ENCODE measurements around the gene NRXN3. TPM values are rescaled to one million over a fixed set of nuclear protein-coding genes. Genes with fewer than 3 reads are reported as not detected.

Gene NRXN3
- total RNA-seq, 1 experiment from 2014 or later, result not detected

DNA sequence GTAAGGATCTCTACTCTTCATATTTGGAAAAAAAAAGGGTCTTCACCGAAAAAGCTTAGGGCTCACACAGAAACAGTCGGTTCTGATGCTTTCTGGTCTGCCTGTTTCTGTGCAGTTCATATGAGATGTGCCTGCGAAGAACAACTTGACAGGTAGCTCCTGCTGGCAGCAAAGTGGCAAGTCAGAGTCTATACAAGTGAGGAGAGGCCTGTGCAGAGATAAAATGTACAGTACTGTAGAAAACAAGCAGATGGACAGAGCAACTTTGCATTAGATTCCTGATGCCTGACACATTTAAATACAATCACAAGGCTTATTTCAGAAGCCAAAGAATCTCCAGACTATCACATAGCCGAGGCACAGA is 1105.1 kb downstream of the NRXN3 start:
- Histone ChIP-seq H3K79me2 (ENCODE audit: low read depth) (no peaks in the 10 kb centered on the region), H3K4me1 (replicated peaks; ENCODE audit: insufficient read depth) (no peaks in the 10 kb centered on the region), H3K9me2 (ENCODE audit: insufficient read depth) (no peaks in the 10 kb centered on the region), H3F3A (ENCODE audit: insufficient read depth, low read depth) (no peaks in the 10 kb centered on the region), H3K36me3 (ENCODE audit: low read depth) (no peaks in the 10 kb centered on the region), H2AFZ (no peak overlapping the region), H3K27me3 (ENCODE audit: insufficient read depth, low read depth) (peaks cover 3% of the 10 kb centered on the region; the same call in 1 of the 2 replicates), H3K4me2 (no peak overlapping the region), H3K27ac (no peak overlapping the region), H3K9me3 (ENCODE audit: insufficient read depth, low read depth) (no peaks in the 10 kb centered on the region), H3K4me3 (no peak overlapping the region), H4K20me1 (ENCODE audit: insufficient read depth) (no peaks in the 10 kb centered on the region)
- no TSS peak for BruUV-seq (replicated peaks)
- no peak for TF ChIP-seq EZH2 (IDR thresholded peaks at IDR 0.05; ENCODE audit: low read depth)
- TF ChIP-seq, protein P1, sequence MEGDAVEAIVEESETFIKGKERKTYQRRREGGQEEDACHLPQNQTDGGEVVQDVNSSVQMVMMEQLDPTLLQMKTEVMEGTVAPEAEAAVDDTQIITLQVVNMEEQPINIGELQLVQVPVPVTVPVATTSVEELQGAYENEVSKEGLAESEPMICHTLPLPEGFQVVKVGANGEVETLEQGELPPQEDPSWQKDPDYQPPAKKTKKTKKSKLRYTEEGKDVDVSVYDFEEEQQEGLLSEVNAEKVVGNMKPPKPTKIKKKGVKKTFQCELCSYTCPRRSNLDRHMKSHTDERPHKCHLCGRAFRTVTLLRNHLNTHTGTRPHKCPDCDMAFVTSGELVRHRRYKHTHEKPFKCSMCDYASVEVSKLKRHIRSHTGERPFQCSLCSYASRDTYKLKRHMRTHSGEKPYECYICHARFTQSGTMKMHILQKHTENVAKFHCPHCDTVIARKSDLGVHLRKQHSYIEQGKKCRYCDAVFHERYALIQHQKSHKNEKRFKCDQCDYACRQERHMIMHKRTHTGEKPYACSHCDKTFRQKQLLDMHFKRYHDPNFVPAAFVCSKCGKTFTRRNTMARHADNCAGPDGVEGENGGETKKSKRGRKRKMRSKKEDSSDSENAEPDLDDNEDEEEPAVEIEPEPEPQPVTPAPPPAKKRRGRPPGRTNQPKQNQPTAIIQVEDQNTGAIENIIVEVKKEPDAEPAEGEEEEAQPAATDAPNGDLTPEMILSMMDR (conservative IDR thresholded peaks at IDR 0.05), result no peak
- ChIA-PET POLR2A (ENCODE audit: unreplicated experiment) (no interaction called here), CTCF (no interaction called here)
- intact Hi-C loops (cut with micrococcal nuclease; ENCODE audit: unreplicated experiment), result no loop called here
- no peak for DNase-seq

DNA sequence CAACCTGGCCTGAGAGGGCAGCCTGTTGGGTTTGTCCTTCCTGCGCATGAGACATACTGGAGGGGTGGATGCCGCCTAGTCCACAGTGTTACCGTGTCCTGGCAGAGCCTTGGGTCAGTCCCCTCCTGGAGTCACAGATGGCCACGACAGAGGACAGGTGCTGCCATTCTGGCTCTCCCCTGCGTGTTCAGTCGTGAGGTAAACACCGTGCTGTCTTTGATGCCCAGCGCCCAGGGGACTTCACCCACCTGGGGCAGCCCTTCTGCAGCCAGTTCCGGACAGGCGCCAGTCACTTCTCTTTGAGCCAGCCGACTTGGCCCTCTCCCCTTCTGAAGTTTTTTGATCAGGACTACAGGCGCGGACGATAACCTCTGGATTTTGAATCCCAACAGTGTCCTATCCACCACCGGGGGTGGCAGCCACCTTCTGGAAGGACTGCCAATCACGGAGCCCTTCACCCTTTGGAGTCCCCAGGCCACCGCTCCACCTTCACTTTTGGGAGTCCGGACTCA is 1108.2 kb downstream of the NRXN3 start:
- no peaks in the 10 kb centered on the region for H3K9me3 ChIP-seq (ENCODE audit: insufficient read depth, low read depth)
- no TSS peak for BruUV-seq (replicated peaks)
- no peaks in the 10 kb centered on the region for H3K4me1 ChIP-seq (replicated peaks; ENCODE audit: insufficient read depth)
- H3K79me2 ChIP-seq (ENCODE audit: low read depth), result no peaks in the 10 kb centered on the region
- no peak overlapping the region for H3K27ac ChIP-seq
- TF ChIP-seq, protein P1 (conservative IDR thresholded peaks at IDR 0.05), result no peak
- TF ChIP-seq EZH2 (IDR thresholded peaks at IDR 0.05; ENCODE audit: low read depth), result no peak
- DNase-seq, result no peak
- 0 out of 2 replicates have a peak, but pooled peaks cover 4% of the 10 kb centered on the region for H3K27me3 ChIP-seq (ENCODE audit: insufficient read depth, low read depth)
- no peak overlapping the region for H2AFZ ChIP-seq
- intact Hi-C loops (cut with micrococcal nuclease; ENCODE audit: unreplicated experiment), result no loop called here
- no peaks in the 10 kb centered on the region for H3K9me2 ChIP-seq (ENCODE audit: insufficient read depth)
- H4K20me1 ChIP-seq (ENCODE audit: insufficient read depth), result no peaks in the 10 kb centered on the region
- no peak overlapping the region for H3K4me3 ChIP-seq
- POLR2A ChIA-PET (ENCODE audit: unreplicated experiment), result no interaction called here
- no peak overlapping the region for H3K4me2 ChIP-seq
- CTCF ChIA-PET, result no interaction called here
- no peaks in the 10 kb centered on the region for H3K36me3 ChIP-seq (ENCODE audit: low read depth)
- H3F3A ChIP-seq (ENCODE audit: insufficient read depth, low read depth), result no peaks in the 10 kb centered on the region

DNA sequence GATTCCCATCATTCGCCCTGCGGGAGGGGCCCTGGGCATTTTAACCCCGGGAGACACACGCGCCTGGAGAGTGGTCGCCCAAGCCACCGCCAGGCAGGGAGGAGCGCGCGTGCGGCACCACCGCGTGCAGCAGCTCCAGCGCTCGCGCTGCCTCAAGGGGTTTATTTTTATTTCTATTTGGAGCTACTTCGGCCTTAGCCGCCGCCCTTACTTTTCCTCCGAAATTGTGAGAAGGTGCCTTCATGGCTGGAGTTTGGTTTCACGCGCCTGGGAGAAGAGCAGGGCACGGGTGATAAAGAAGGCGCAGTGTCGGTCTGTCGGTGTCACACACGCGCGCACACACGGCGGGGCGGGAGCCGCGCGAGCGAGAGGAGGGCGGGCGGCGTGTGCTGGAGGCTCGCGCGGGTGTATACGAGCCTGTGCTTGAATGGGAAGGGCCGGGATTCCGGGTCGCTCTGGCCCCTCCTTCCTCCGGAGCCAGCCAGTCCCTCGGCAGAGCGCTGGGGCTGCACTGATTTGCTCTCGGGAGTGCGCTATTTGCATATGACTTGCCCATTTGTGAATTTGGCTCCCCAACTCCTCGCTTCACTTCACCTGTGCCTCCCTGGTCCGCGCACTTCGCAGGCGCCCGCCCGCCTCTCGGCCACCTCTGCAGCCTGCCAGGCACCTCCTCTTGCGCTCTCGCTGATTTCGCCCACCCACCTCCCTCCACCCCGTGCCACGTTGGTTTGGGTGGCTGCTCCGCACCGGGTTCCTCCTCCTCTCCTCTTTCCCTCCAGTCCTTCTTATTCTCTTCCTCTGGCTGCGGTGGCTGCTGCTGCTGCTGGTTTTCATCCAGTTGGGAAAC is 1108.8 kb downstream of the NRXN3 start:
- Histone ChIP-seq H3K27me3 (ENCODE audit: insufficient read depth, low read depth) (0 out of 2 replicates have a peak, but pooled peaks cover 4% of the 10 kb centered on the region), H3K79me2 (ENCODE audit: low read depth) (no peaks in the 10 kb centered on the region), H3K4me1 (replicated peaks; ENCODE audit: insufficient read depth) (no peaks in the 10 kb centered on the region), H3K4me3 (no peak overlapping the region), H3K36me3 (ENCODE audit: low read depth) (no peaks in the 10 kb centered on the region), H3K9me2 (ENCODE audit: insufficient read depth) (no peaks in the 10 kb centered on the region), H3K4me2 (no peak overlapping the region), H4K20me1 (ENCODE audit: insufficient read depth) (no peaks in the 10 kb centered on the region), H3F3A (ENCODE audit: insufficient read depth, low read depth) (no peaks in the 10 kb centered on the region), H2AFZ (no peak overlapping the region), H3K9me3 (ENCODE audit: insufficient read depth, low read depth) (no peaks in the 10 kb centered on the region), H3K27ac (no peak overlapping the region)
- no TSS peak for BruUV-seq (replicated peaks)
- ChIA-PET CTCF (no interaction called here), POLR2A (ENCODE audit: unreplicated experiment) (no interaction called here)
- intact Hi-C loops (cut with micrococcal nuclease; ENCODE audit: unreplicated experiment), result no loop called here
- TF ChIP-seq, protein P1 (conservative IDR thresholded peaks at IDR 0.05), result no peak
- no peak for TF ChIP-seq EZH2 (IDR thresholded peaks at IDR 0.05; ENCODE audit: low read depth)
- DNase-seq, result peak in 1 of 2 experiments; percentile 42

All from PC-9 (cell line).